Uterus (tissue), 2 donors: ENCODE measurements around the gene SLC6A1.

ENCODE experiments used
- POLR2A ChIP-seq, 2 donors: fragments of 450-650 bp; IDR thresholded peaks; one replicate each; pipeline ENCODE4 v1.6.1; 2016; ENCODE audit warnings: antibody characterized with exemption in 2 of 2, mild to moderate bottlenecking in 1 of 2, moderate library complexity in 1 of 2
- TF ChIP-seq, protein P1 (sequence below), 4 experiments: fragments of 200-600 bp in 2 of 4; fragments of 450-650 bp in 2 of 4; sonication (generic) in 2 of 4; IDR thresholded peaks; one replicate each; pipeline ENCODE4 v1.5.1; 2016 to 2019; ENCODE audit warnings: antibody characterized with exemption in 4 of 4, mild to moderate bottlenecking in 2 of 4, moderate library complexity in 1 of 4

GRCh38 chr3:10956531-10956930, 36.0 kb upstream of the SLC6A1 start:
- TF ChIP-seq, protein P1, sequence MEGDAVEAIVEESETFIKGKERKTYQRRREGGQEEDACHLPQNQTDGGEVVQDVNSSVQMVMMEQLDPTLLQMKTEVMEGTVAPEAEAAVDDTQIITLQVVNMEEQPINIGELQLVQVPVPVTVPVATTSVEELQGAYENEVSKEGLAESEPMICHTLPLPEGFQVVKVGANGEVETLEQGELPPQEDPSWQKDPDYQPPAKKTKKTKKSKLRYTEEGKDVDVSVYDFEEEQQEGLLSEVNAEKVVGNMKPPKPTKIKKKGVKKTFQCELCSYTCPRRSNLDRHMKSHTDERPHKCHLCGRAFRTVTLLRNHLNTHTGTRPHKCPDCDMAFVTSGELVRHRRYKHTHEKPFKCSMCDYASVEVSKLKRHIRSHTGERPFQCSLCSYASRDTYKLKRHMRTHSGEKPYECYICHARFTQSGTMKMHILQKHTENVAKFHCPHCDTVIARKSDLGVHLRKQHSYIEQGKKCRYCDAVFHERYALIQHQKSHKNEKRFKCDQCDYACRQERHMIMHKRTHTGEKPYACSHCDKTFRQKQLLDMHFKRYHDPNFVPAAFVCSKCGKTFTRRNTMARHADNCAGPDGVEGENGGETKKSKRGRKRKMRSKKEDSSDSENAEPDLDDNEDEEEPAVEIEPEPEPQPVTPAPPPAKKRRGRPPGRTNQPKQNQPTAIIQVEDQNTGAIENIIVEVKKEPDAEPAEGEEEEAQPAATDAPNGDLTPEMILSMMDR (IDR thresholded peaks at IDR 0.05): no peak
- TF ChIP-seq POLR2A (IDR thresholded peaks at IDR 0.05): no peak
